ENCODE data around the gene HBZ. TPM values are rescaled to one million over a fixed set of nuclear protein-coding genes. Genes with fewer than 3 reads are reported as not detected.

HBZ gene
- not detected for polyA plus RNA-seq (2013, experiment 1 of 2)
- polyA plus RNA-seq (2013, experiment 2 of 2) = not detected

DNA sequence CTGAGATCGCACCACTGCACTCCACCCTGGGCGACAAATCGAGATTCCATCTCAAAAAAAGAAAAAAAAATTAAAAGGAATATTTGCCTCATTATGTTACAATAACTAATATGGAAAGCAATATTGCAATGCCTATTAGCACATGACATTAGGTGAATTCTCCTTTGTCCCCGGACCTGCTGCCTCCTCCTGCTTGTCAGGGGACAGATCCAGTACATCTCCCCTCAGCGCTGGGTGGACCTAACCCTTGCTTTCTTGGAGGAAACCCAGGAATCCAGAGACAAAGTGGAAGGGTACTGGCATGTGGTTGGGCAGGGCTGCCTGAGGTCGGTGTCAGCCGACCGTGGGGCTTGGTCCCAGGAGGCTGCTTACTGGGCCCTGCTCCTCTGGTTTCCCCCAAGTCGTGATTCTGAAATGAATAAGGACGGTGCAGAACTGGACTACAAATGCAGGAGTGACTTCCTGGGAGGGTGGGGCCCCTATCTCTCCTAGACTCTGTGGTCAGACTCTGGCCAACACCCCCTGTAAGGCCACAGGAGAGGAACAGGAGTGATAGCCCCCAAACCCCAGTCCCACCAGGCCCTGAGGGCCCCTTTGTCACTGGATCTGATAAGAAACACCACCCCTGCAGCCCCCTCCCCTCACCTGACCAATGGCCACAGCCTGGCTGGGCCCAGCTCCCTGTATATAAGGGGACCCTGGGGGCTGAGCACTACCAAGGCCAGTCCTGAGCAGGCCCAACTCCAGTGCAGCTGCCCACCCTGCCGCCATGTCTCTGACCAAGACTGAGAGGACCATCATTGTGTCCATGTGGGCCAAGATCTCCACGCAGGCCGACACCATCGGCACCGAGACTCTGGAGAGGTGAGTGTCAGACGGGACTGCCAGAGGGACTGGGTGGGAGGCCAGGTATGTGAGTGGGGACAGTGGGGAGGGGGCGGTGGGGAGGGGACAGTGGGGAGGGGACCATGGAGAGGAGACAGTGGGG, at the start of gene HBZ:
HBZ (plus strand) TSS at position 504 of the 988 bp plus-strand sequence; CDS start at position 770, 266 bp downstream.
- no peak within 1 kb of the TSS for H3K4ac ChIP-seq (ENCODE audit: low read depth, low read length)
- H2BK5ac ChIP-seq (ENCODE audit: low read length) = no peak within 1 kb of the TSS
- H3K4me1 ChIP-seq (ENCODE audit: control insufficient read depth, low read depth, low read length) = no peaks in the 10 kb centered on the region
- no peak within 1 kb of the TSS for H3K23ac ChIP-seq (ENCODE audit: low read length)
- no peak within 1 kb of the TSS for H2AK5ac ChIP-seq (ENCODE audit: low read length)
- H3K79me1 ChIP-seq (ENCODE audit: low read length) = no peaks in the 10 kb centered on the region
- peaks cover 7% of the 10 kb centered on the region for H3K27me3 ChIP-seq (ENCODE audit: insufficient read depth, low read length, poor library complexity)
- H4K8ac ChIP-seq (ENCODE audit: low read depth, low read length) = no peak within 1 kb of the TSS
- no peak within 1 kb of the TSS for H4K5ac ChIP-seq (ENCODE audit: low read length)
- no peak within 1 kb of the TSS for H3K4me3 ChIP-seq (ENCODE audit: low read length)
- no peaks in the 10 kb centered on the region for H3K79me2 ChIP-seq (ENCODE audit: control insufficient read depth, insufficient read depth, low read length)
- no peak within 1 kb of the TSS for H3K4me2 ChIP-seq (ENCODE audit: low read length)
- no peak within 1 kb of the TSS for H2BK15ac ChIP-seq (replicated peaks; ENCODE audit: low read depth)
- no peak within 1 kb of the TSS for H3K56ac ChIP-seq (ENCODE audit: low read length)
- WGBS (ENCODE audit: extremely low coverage, insufficient coverage, low lambda C conversion rate) = no CpG with 5 or more reads among the region's 17 CpGs
- no peak within 1 kb of the TSS for H2BK120ac ChIP-seq (ENCODE audit: low read depth, low read length)
- H3K18ac ChIP-seq (ENCODE audit: low read length) = no peak within 1 kb of the TSS
- H3K36me3 ChIP-seq (ENCODE audit: control insufficient read depth, insufficient read depth, low read length) = no peaks in the 10 kb centered on the region
- DNase-seq = no peak
- H3K9ac ChIP-seq (ENCODE audit: low read length) = no peak within 1 kb of the TSS
- H3K27ac ChIP-seq (ENCODE audit: low read depth, low read length) = no peak within 1 kb of the TSS

DNA sequence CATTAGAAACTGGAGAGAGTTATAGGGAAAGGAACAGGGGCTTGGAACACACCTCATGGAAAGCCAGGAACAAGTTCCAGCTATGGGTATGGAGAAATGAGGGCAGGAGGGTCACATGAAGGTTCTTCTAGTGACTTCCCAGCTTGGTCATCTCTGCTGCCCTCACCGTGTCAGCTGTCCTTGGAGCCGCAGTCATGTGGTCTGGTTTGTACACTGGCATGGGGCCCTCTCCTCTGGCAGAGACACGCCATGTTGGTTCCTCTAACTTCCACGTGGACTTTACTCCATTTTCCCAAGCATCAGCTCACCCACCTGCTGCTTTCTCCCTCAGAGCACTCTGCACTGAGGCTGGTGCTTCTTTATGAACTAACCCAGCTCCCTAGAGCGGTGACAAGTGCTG, 48.1 kb upstream of the HBZ start:
- H3K79me2 ChIP-seq (ENCODE audit: control insufficient read depth, insufficient read depth, low read length) = no peaks in the 10 kb centered on the region
- no peak overlapping the region for H4K8ac ChIP-seq (ENCODE audit: low read depth, low read length)
- H3K36me3 ChIP-seq (ENCODE audit: control insufficient read depth, insufficient read depth, low read length) = peaks cover 1% of the 10 kb centered on the region
- H2BK5ac ChIP-seq (ENCODE audit: low read length) = no peak overlapping the region
- no peak for DNase-seq
- no peak overlapping the region for H2BK120ac ChIP-seq (ENCODE audit: low read depth, low read length)
- H3K4ac ChIP-seq (ENCODE audit: low read depth, low read length) = no peak overlapping the region
- H2BK15ac ChIP-seq (replicated peaks; ENCODE audit: low read depth) = no peak overlapping the region
- H3K56ac ChIP-seq (ENCODE audit: low read length) = no peak overlapping the region
- no peak overlapping the region for H2AK5ac ChIP-seq (ENCODE audit: low read length)
- no peak overlapping the region for H4K5ac ChIP-seq (ENCODE audit: low read length)
- no peaks in the 10 kb centered on the region for H3K79me1 ChIP-seq (ENCODE audit: low read length)
- H3K27ac ChIP-seq (ENCODE audit: low read depth, low read length) = no peak overlapping the region
- no peaks in the 10 kb centered on the region for H3K4me1 ChIP-seq (ENCODE audit: control insufficient read depth, low read depth, low read length)
- no peak overlapping the region for H3K18ac ChIP-seq (ENCODE audit: low read length)
- no peak overlapping the region for H3K9ac ChIP-seq (ENCODE audit: low read length)
- no peak overlapping the region for H3K23ac ChIP-seq (ENCODE audit: low read length)
- H3K27me3 ChIP-seq (ENCODE audit: insufficient read depth, low read length, poor library complexity) = no peaks in the 10 kb centered on the region
- no peak overlapping the region for H3K4me3 ChIP-seq (ENCODE audit: low read length)
- H3K4me2 ChIP-seq (ENCODE audit: low read length) = no peak overlapping the region
- no CpG with 5 or more reads among the region's 5 CpGs for WGBS (ENCODE audit: extremely low coverage, insufficient coverage, low lambda C conversion rate)

GRCh38 chr16:104928-105327, 47.5 kb upstream of the HBZ start:
- H3K79me1 ChIP-seq (ENCODE audit: low read length) = no peaks in the 10 kb centered on the region
- no peaks in the 10 kb centered on the region for H3K79me2 ChIP-seq (ENCODE audit: control insufficient read depth, insufficient read depth, low read length)
- no peak overlapping the region for H3K4me3 ChIP-seq (ENCODE audit: low read length)
- H3K27ac ChIP-seq (ENCODE audit: low read depth, low read length) = no peak overlapping the region
- H4K5ac ChIP-seq (ENCODE audit: low read length) = no peak overlapping the region
- no peak overlapping the region for H3K56ac ChIP-seq (ENCODE audit: low read length)
- H3K36me3 ChIP-seq (ENCODE audit: control insufficient read depth, insufficient read depth, low read length) = peaks cover 1% of the 10 kb centered on the region
- H3K4me1 ChIP-seq (ENCODE audit: control insufficient read depth, low read depth, low read length) = no peaks in the 10 kb centered on the region
- DNase-seq = no peak
- H2BK120ac ChIP-seq (ENCODE audit: low read depth, low read length) = no peak overlapping the region
- no peak overlapping the region for H3K4ac ChIP-seq (ENCODE audit: low read depth, low read length)
- no peak overlapping the region for H3K9ac ChIP-seq (ENCODE audit: low read length)
- H4K8ac ChIP-seq (ENCODE audit: low read depth, low read length) = no peak overlapping the region
- no peak overlapping the region for H2BK5ac ChIP-seq (ENCODE audit: low read length)
- H2BK15ac ChIP-seq (replicated peaks; ENCODE audit: low read depth) = no peak overlapping the region
- H3K23ac ChIP-seq (ENCODE audit: low read length) = no peak overlapping the region
- H3K4me2 ChIP-seq (ENCODE audit: low read length) = no peak overlapping the region
- WGBS (ENCODE audit: extremely low coverage, insufficient coverage, low lambda C conversion rate) = no CpG with 5 or more reads among the region's 3 CpGs
- H3K27me3 ChIP-seq (ENCODE audit: insufficient read depth, low read length, poor library complexity) = no peaks in the 10 kb centered on the region
- H3K18ac ChIP-seq (ENCODE audit: low read length) = no peak overlapping the region
- H2AK5ac ChIP-seq (ENCODE audit: low read length) = no peak overlapping the region

GRCh38 chr16:105521-105920, 46.9 kb upstream of the HBZ start:
- WGBS (ENCODE audit: extremely low coverage, insufficient coverage, low lambda C conversion rate) = no CpG with 5 or more reads among the region's 6 CpGs
- H3K4me1 ChIP-seq (ENCODE audit: control insufficient read depth, low read depth, low read length) = no peaks in the 10 kb centered on the region
- no peak overlapping the region for H2AK5ac ChIP-seq (ENCODE audit: low read length)
- no peaks in the 10 kb centered on the region for H3K79me1 ChIP-seq (ENCODE audit: low read length)
- no peak overlapping the region for H4K5ac ChIP-seq (ENCODE audit: low read length)
- H3K27me3 ChIP-seq (ENCODE audit: insufficient read depth, low read length, poor library complexity) = no peaks in the 10 kb centered on the region
- H3K18ac ChIP-seq (ENCODE audit: low read length) = no peak overlapping the region
- no peak overlapping the region for H3K23ac ChIP-seq (ENCODE audit: low read length)
- peak; percentile 31 for DNase-seq
- no peak overlapping the region for H2BK15ac ChIP-seq (replicated peaks; ENCODE audit: low read depth)
- no peak overlapping the region for H3K4me2 ChIP-seq (ENCODE audit: low read length)
- no peak overlapping the region for H2BK5ac ChIP-seq (ENCODE audit: low read length)
- H2BK120ac ChIP-seq (ENCODE audit: low read depth, low read length) = no peak overlapping the region
- no peak overlapping the region for H3K4ac ChIP-seq (ENCODE audit: low read depth, low read length)
- no peak overlapping the region for H3K9ac ChIP-seq (ENCODE audit: low read length)
- H3K27ac ChIP-seq (ENCODE audit: low read depth, low read length) = no peak overlapping the region
- peaks cover 1% of the 10 kb centered on the region for H3K36me3 ChIP-seq (ENCODE audit: control insufficient read depth, insufficient read depth, low read length)
- no peaks in the 10 kb centered on the region for H3K79me2 ChIP-seq (ENCODE audit: control insufficient read depth, insufficient read depth, low read length)
- no peak overlapping the region for H3K56ac ChIP-seq (ENCODE audit: low read length)
- no peak overlapping the region for H3K4me3 ChIP-seq (ENCODE audit: low read length)
- no peak overlapping the region for H4K8ac ChIP-seq (ENCODE audit: low read depth, low read length)

GRCh38 chr16:106623-107324, 45.7 kb upstream of the HBZ start:
- Histone ChIP-seq H3K4me1 (ENCODE audit: control insufficient read depth, low read depth, low read length) (no peaks in the 10 kb centered on the region), H3K79me1 (ENCODE audit: low read length) (no peaks in the 10 kb centered on the region), H2BK5ac (ENCODE audit: low read length) (no peak overlapping the region), H3K27me3 (ENCODE audit: insufficient read depth, low read length, poor library complexity) (no peaks in the 10 kb centered on the region), H3K23ac (ENCODE audit: low read length) (no peak overlapping the region), H3K9ac (ENCODE audit: low read length) (no peak overlapping the region), H4K8ac (ENCODE audit: low read depth, low read length) (no peak overlapping the region), H3K27ac (ENCODE audit: low read depth, low read length) (no peak overlapping the region), H3K56ac (ENCODE audit: low read length) (no peak overlapping the region), H2BK120ac (ENCODE audit: low read depth, low read length) (no peak overlapping the region), H3K36me3 (ENCODE audit: control insufficient read depth, insufficient read depth, low read length) (peaks cover 1% of the 10 kb centered on the region), H2BK15ac (replicated peaks; ENCODE audit: low read depth) (no peak overlapping the region), H3K4me3 (ENCODE audit: low read length) (no peak overlapping the region), H3K4ac (ENCODE audit: low read depth, low read length) (no peak overlapping the region), H3K18ac (ENCODE audit: low read length) (no peak overlapping the region), H3K79me2 (ENCODE audit: control insufficient read depth, insufficient read depth, low read length) (no peaks in the 10 kb centered on the region), H4K5ac (ENCODE audit: low read length) (no peak overlapping the region), H2AK5ac (ENCODE audit: low read length) (no peak overlapping the region), H3K4me2 (ENCODE audit: low read length) (no peak overlapping the region)
- DNase-seq = peak; percentile 86
- WGBS (ENCODE audit: extremely low coverage, insufficient coverage, low lambda C conversion rate) = no CpG with 5 or more reads among the region's 6 CpGs
